ENCODE results near the gene QRSL1. TPM values are rescaled to one million over a fixed set of nuclear protein-coding genes. Genes with fewer than 3 reads are reported as not detected.

The QRSL1 gene
- total and polyA plus RNA-seq, 9 of the 15 experiments (the other 6 are each of a cell fraction or from before 2014, with no cell fraction given): 14.6 to 31.5 (median 23.0) TPM

DNA sequence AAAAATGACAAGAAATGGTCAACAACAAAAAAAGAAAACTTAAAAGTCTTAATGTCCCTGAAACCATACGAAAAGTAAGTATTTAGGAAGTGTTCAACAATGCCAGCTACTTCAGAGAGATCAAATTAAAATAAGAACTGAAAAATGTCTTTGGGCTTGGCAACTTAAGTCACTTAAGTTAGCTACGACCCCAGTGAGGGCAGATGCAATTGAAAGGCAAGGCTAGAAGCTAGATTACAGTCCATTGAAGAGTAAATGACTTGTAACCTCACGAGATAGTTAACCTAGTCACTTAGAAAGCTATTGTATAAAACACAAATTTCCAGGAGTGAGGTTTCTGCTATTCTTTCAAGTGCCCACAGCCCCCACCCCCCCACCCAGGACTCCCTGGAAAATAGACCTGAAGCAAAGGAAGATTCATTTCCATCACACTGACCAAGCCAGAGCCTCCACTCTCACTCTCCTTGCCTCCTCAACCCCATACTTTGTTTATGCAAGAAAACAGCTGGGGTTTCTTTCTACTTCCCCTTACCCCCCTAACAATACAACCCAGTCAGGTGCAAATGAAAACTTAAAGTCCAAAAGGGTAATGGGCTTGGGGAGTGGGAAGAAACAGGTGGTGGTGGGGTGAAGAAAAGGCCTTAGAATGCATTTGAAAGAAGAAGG, 14.7 kb upstream of the QRSL1 start:
- no peaks in the 10 kb centered on the region for H3K79me2 ChIP-seq (ENCODE audit: control insufficient read depth, insufficient read depth, low read length)
- POLR2A ChIA-PET: no interaction called here
- FAIRE-seq (no peak), ATAC-seq (no peak), DNase-seq (ENCODE audit: extremely low read depth in 1 of 4, low spot score in 3 of 4) (no peak)
- H2AFZ ChIP-seq (ENCODE audit: low read depth, low read length): no peak overlapping the region
- H3K4me3 ChIP-seq: no peak overlapping the region
- H3K27ac ChIP-seq (ENCODE audit: extremely low read depth, low read depth, low read length): no peak overlapping the region
- H3K9me3 ChIP-seq (replicated peaks; ENCODE audit: control insufficient read depth, insufficient read depth, low read depth, low read length): no peaks in the 10 kb centered on the region
- no peaks in the 10 kb centered on the region for H3K4me1 ChIP-seq (replicated peaks in 1 of 2; ENCODE audit: control insufficient read depth in 2 of 2, insufficient read depth in 2 of 2, low read length in 2 of 2)
- intact Hi-C loops (cut with micrococcal nuclease) (no loop called here), in situ Hi-C loops (cut with MboI) (no loop called here)
- no peak overlapping the region for H3K4me2 ChIP-seq (ENCODE audit: insufficient read depth, low read length)
- TF ChIP-seq ZNF445 (CRISPR knock-in tag; IDR thresholded peaks at IDR 0.05; ENCODE audit: low read depth) (no peak), SMAD2 (IDR thresholded peaks at IDR 0.05; ENCODE audit: low read depth, low read length) (no peak), TEAD2 (tag; IDR thresholded peaks at IDR 0.05) (no peak), ZNF124 (CRISPR knock-in tag; IDR thresholded peaks at IDR 0.05) (no peak), EZH2 (IDR thresholded peaks at IDR 0.05; ENCODE audit: borderline replicate concordance, low read depth, low read length) (no peak)
- TF ChIP-seq, protein P1, sequence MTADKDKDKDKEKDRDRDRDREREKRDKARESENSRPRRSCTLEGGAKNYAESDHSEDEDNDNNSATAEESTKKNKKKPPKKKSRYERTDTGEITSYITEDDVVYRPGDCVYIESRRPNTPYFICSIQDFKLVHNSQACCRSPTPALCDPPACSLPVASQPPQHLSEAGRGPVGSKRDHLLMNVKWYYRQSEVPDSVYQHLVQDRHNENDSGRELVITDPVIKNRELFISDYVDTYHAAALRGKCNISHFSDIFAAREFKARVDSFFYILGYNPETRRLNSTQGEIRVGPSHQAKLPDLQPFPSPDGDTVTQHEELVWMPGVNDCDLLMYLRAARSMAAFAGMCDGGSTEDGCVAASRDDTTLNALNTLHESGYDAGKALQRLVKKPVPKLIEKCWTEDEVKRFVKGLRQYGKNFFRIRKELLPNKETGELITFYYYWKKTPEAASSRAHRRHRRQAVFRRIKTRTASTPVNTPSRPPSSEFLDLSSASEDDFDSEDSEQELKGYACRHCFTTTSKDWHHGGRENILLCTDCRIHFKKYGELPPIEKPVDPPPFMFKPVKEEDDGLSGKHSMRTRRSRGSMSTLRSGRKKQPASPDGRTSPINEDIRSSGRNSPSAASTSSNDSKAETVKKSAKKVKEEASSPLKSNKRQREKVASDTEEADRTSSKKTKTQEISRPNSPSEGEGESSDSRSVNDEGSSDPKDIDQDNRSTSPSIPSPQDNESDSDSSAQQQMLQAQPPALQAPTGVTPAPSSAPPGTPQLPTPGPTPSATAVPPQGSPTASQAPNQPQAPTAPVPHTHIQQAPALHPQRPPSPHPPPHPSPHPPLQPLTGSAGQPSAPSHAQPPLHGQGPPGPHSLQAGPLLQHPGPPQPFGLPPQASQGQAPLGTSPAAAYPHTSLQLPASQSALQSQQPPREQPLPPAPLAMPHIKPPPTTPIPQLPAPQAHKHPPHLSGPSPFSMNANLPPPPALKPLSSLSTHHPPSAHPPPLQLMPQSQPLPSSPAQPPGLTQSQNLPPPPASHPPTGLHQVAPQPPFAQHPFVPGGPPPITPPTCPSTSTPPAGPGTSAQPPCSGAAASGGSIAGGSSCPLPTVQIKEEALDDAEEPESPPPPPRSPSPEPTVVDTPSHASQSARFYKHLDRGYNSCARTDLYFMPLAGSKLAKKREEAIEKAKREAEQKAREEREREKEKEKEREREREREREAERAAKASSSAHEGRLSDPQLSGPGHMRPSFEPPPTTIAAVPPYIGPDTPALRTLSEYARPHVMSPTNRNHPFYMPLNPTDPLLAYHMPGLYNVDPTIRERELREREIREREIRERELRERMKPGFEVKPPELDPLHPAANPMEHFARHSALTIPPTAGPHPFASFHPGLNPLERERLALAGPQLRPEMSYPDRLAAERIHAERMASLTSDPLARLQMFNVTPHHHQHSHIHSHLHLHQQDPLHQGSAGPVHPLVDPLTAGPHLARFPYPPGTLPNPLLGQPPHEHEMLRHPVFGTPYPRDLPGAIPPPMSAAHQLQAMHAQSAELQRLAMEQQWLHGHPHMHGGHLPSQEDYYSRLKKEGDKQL (CRISPR knock-in tag; IDR thresholded peaks at IDR 0.05; ENCODE audit: borderline replicate concordance): no peak
- BruUV-seq (replicated peaks): no TSS peak
- H3K9ac ChIP-seq (ENCODE audit: insufficient read depth in 1 of 2, low read depth in 2 of 2, low read length in 2 of 2): no peak overlapping the region
- no peaks in the 10 kb centered on the region for H4K20me1 ChIP-seq (replicated peaks; ENCODE audit: control insufficient read depth, insufficient read depth, low read length)
- H3K36me3 ChIP-seq (ENCODE audit: control insufficient read depth, insufficient read depth, low read length): peaks cover 30% of the 10 kb centered on the region
- H3K27me3 ChIP-seq (ENCODE audit: control insufficient read depth in 2 of 2, insufficient read depth in 2 of 2, low read length in 2 of 2): no peaks in the 10 kb centered on the region
- CTCF ChIA-PET (ENCODE audit: low intra/inter-chr PET ratio): no interaction called here
- H3K9me1 ChIP-seq (ENCODE audit: control insufficient read depth, insufficient read depth, low read length): no peaks in the 10 kb centered on the region
- WGBS (ENCODE audit: insufficient coverage, low coverage, missing lambda C conversion rate): 58% methylated on average over 3 of the region's 3 CpGs

All from K562 (cell line).